Astrocyte of the spinal cord (primary cell): Measurements from ENCODE around the gene LLGL1.
A peak's percentile ranks its signal among the peaks of the same experiment; 100 is the strongest.
"Not testable (repeated sequence)": the region's sequence is repeated elsewhere in the genome, so short reads cannot be mapped to it uniquely, and the experiment has no call there.

Experiments
- DNase-seq: peaks from one replicate; pipeline ENCODE4 v3.0.0; 2011; ENCODE audit warnings: low read depth, low spot score
- H3K4me3 ChIP-seq: 2 replicates; pipeline ENCODE4 v1.5.1; 2011; ENCODE audit warnings: low read depth, mild to moderate bottlenecking, low read length, moderate library complexity
- in situ Hi-C: cut with HindIII; loops from 2 replicates; pipeline ENCODE4 v1.10.0; 2017; ENCODE audit warnings: low sequenced_read_pairs
- TF ChIP-seq, protein P1 (sequence below): IDR thresholded peaks from 2 replicates; pipeline ENCODE4 v1.5.1; 2012; ENCODE audit warnings: low read depth, mild to moderate bottlenecking, low read length, inconsistent platforms

The LLGL1 gene

DNA sequence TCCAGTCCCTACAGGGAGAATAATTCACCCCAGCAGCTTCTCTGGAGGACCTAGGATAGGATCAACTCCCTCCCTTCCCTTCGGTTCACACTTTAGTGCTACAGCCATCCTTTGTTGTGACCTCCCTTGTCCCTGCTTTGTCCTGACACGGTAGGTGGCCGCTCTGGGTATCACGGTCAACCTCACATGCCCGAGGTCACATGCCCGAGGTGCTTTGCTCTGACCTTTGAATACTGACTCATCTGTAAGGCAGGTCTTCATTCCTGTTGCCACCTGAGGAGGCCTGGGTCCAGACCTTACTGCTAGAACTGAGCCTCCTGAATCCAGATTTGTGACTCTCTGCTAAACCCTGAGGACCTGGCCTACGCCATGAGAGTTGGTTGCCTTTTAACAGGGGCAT lies 22.1 kb upstream of the LLGL1 start:
- TF ChIP-seq, protein P1, sequence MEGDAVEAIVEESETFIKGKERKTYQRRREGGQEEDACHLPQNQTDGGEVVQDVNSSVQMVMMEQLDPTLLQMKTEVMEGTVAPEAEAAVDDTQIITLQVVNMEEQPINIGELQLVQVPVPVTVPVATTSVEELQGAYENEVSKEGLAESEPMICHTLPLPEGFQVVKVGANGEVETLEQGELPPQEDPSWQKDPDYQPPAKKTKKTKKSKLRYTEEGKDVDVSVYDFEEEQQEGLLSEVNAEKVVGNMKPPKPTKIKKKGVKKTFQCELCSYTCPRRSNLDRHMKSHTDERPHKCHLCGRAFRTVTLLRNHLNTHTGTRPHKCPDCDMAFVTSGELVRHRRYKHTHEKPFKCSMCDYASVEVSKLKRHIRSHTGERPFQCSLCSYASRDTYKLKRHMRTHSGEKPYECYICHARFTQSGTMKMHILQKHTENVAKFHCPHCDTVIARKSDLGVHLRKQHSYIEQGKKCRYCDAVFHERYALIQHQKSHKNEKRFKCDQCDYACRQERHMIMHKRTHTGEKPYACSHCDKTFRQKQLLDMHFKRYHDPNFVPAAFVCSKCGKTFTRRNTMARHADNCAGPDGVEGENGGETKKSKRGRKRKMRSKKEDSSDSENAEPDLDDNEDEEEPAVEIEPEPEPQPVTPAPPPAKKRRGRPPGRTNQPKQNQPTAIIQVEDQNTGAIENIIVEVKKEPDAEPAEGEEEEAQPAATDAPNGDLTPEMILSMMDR = no peak
- DNase-seq = no peak
- H3K4me3 ChIP-seq = no peak overlapping the region
- in situ Hi-C loops = no loop called here

DNA sequence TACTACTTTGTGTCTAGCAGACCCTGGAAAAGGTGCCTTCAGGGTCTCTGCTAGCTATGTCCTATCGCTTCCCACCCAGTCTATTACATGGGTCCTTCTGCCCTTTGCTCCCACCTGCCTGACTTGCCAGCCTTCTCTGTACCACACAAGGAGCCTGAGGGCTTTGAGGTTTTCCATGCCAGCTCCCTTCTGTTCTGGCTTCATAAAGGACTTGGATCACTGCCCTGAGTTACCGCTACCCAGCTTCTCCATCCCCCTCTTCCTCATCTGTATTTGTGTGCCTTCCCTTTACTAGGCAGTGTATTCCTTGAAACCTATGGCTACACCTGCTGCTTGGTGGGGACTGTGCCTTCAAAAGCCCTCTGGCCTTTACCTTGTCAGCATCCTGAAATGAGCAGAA lies 19.6 kb upstream of the LLGL1 start:
- in situ Hi-C loops = no loop called here

DNA sequence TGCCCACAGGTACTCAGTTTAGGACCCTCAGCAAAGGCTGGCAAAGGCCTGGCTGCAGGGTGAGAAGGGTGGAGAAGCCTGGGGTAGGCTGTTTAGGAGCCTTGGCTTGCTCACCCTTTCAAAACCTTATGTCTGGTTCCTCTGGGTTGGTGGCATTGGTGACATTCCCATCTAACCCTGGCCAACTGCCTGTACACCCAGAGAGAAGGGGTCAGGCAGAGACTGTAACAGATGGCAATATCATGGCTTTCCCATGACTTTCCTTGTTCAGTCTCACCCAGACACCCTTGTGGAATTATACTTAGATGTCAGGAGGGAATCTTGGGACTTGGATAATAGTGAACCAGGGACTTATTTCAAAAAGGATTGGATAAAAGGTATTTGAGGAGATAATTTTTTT lies 18.5 kb upstream of the LLGL1 start:
- TF ChIP-seq, protein P1 = no peak
- in situ Hi-C loops = no loop called here
- no peak for DNase-seq
- H3K4me3 ChIP-seq = no peak overlapping the region

More for the DNA sequence above, 19.6 kb upstream of the LLGL1 start:
- no peak for DNase-seq
- TF ChIP-seq, protein P1 = no peak
- no peak overlapping the region for H3K4me3 ChIP-seq

DNA sequence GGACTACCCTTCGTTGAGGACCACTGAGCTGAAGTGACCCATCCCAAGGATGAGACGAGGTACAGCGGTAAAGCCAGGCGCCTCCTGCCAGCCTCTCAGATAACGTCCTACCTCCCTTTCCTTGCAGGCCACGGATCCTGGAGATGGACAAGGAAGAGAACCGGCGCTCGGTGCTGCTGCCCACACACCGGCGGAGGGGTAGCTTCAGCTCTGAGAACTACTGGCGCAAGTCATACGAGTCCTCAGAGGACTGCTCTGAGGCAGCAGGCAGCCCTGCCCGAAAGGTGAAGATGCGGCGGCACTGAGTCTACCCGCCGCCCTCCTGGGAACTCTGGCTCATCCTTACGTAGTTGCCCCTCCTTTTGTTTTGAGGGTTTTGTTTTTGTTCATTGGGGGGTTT lies 17.3 kb upstream of the LLGL1 start:
- in situ Hi-C loops = no loop called here
- DNase-seq = no peak
- TF ChIP-seq, protein P1 = no peak
- H3K4me3 ChIP-seq = no peak overlapping the region

DNA sequence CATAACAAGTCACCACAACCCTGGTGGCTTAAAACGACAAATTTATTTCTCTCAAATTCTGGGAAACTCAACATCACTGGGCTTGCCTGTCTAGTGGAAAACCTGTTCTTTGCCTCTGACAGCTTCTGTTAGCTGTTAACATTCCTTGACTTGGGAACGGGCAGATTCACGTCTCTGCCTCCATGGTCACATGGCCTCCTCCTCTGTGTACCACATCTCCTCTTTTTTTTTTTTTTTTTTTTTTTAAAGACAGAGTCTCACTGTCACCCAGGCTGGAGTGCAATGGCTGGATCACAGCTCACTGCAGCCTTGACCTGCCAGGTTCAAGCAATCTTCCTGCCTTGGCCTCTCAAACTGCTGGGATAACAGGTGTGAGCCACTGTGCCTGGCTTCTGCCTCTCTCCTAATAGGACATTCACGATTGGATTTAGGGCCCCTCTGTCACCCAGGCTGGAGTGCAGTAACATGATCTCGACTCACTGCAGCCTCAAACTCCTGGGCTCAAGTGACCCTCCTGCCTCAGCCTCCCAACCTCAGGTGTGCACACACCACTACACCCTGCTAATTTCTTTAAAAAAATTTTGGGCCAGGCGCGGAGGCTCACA lies 11.7 kb upstream of the LLGL1 start:
- in situ Hi-C loops = no loop called here
- TF ChIP-seq, protein P1 = no peak
- no peak for DNase-seq
- H3K4me3 ChIP-seq = no peak overlapping the region

DNA sequence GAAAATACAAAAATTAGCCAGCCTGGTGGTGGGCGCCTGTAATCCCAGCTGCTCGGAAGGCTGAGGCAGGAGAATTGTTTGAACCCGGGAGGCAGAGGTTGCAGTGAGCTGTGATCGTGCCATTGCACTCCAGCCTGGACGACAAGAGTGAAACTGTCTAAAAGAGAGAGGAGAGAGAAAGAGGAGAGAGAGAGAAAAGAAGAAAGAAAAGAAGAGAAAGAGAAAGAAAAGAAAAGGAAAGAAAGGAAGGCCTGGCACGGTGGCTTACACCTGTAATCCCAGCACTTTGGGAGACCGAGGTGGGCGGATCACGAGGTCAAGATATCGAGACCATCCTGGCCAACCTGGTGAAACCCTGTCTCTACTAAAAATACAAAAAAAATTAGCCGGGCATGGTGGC lies 8.5 kb upstream of the LLGL1 start:
- DNase-seq, H3K4me3 ChIP-seq, in situ Hi-C loops: not testable (repeated sequence)

DNA sequence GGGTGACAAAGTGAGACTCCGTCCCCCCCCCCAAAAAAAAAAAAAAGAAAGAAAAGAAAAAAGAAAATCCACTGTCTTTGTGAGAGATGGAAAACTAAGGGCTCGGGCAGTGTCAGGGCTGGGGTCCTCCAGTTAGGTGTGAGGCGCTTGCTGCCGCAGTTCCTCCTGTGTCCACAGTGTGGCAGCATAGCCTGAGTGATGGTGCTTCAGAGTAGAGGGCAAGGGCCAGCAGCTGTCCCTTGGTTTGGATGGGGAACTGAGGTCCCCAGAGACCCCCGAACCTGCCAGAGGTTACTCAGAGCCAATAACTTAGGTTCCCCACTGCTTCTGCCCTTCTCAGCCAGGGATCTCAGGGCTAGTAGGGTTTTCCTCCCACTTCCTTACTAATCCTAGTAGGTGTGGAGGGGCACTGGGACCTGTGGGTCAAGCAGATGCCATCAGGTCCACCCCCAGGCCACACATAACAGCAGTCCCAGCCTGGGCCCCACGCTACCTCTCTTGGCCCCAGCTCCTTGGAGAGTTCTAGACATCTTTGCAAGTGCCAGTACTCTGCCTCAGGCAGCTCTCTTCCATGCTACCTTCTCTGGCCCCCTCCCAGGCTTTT lies 7.9 kb upstream of the LLGL1 start:
- H3K4me3 ChIP-seq = no peak overlapping the region
- TF ChIP-seq, protein P1 = peak; percentile 99
- peak; percentile 47 for DNase-seq
- in situ Hi-C loops = no loop called here
